ENCODE results near the gene UNC119B. TPM values are rescaled to one million over a fixed set of nuclear protein-coding genes. Genes with fewer than 3 reads are reported as not detected.
A peak's percentile ranks its signal among the peaks of the same experiment; 100 is the strongest.

The UNC119B gene
- total RNA-seq, 6 donors from 2014 or later = 18.8 to 28.7 (median 22.8) TPM

GRCh38 chr12:120688527-120689071 lies 21.7 kb upstream of the UNC119B start:
- 4 to 15% methylated on average over 6 of the region's 6 CpGs for WGBS, 2 donors
- DNase-seq = no peak

GRCh38 chr12:120689397-120690082 lies 20.7 kb upstream of the UNC119B start:
- ATAC-seq (ENCODE audit: low FRiP score in 2 of 2) (no peak), DNase-seq (no peak)
- Histone ChIP-seq H3K27me3 (no peaks in the 10 kb centered on the region), H3K27ac (peak overlapping the region in 1 of 4 donors; percentile 93), H3K4me3 (no peak overlapping the region), H3K4me1 (peaks cover 38 to 75% (median 50%) of the 10 kb centered on the region in 4 donors), H3K9me3 (no peaks in the 10 kb centered on the region), H3K36me3 (peaks cover 0 to 9% (median 7%) of the 10 kb centered on the region in 4 donors)
- 58 to 81% methylated on average over 4 to 6 of the region's 6 CpGs for WGBS, 2 donors
- TF ChIP-seq EP300 (IDR thresholded peaks at IDR 0.05) (no peak), POLR2A (IDR thresholded peaks at IDR 0.05) (no peak), CTCF (IDR thresholded peaks at IDR 0.05) (no peak), POLR2AphosphoS5 (IDR thresholded peaks at IDR 0.05) (no peak)

More at GRCh38 chr12:120688527-120689071, 21.7 kb upstream of the UNC119B start:
- no peaks in the 10 kb centered on the region for H3K27me3 ChIP-seq
- H3K27ac ChIP-seq = peak overlapping the region in 2 of 4 donors; percentile 91 to 93
- H3K9me3 ChIP-seq = no peaks in the 10 kb centered on the region
- H3K4me1 ChIP-seq = peaks cover 38 to 67% (median 50%) of the 10 kb centered on the region in 4 donors
- no peak for ATAC-seq (ENCODE audit: low FRiP score in 2 of 2)
- TF ChIP-seq POLR2AphosphoS5 (IDR thresholded peaks at IDR 0.05) (no peak), EP300 (IDR thresholded peaks at IDR 0.05) (no peak), CTCF (IDR thresholded peaks at IDR 0.05) (no peak), POLR2A (IDR thresholded peaks at IDR 0.05) (no peak)
- peak overlapping the region in 3 of 4 donors; percentile 68 to 96 (median 77) for H3K4me3 ChIP-seq
- H3K36me3 ChIP-seq = no peaks in the 10 kb centered on the region

GRCh38 chr12:120690083-120690450 lies 20.2 kb upstream of the UNC119B start:
- TF ChIP-seq EP300 (IDR thresholded peaks at IDR 0.05) = no peak
- TF ChIP-seq POLR2A (IDR thresholded peaks at IDR 0.05) = no peak
- TF ChIP-seq POLR2AphosphoS5 (IDR thresholded peaks at IDR 0.05) = no peak
- no peaks in the 10 kb centered on the region for H3K9me3 ChIP-seq
- no peaks in the 10 kb centered on the region for H3K27me3 ChIP-seq
- WGBS, 2 donors = 93 to 94% methylated on average over 2 of the region's 2 CpGs
- H3K4me3 ChIP-seq = no peak overlapping the region
- peaks cover 38 to 80% (median 50%) of the 10 kb centered on the region in 4 donors for H3K4me1 ChIP-seq
- ATAC-seq (ENCODE audit: low FRiP score in 2 of 2) = no peak
- H3K27ac ChIP-seq = no peak overlapping the region
- no peak for DNase-seq
- peaks cover 0 to 14% (median 13%) of the 10 kb centered on the region in 4 donors for H3K36me3 ChIP-seq

GRCh38 chr12:120690978-120691377 lies 19.3 kb upstream of the UNC119B start:
- DNase-seq = no peak
- H3K4me3 ChIP-seq = no peak overlapping the region

More at GRCh38 chr12:120690978-120691377, 19.3 kb upstream of the UNC119B start:
- Histone ChIP-seq H3K36me3 (peaks cover 5 to 23% (median 21%) of the 10 kb centered on the region in 4 donors), H3K27me3 (no peaks in the 10 kb centered on the region), H3K27ac (no peak overlapping the region), H3K9me3 (no peaks in the 10 kb centered on the region), H3K4me1 (peaks cover 33 to 74% (median 47%) of the 10 kb centered on the region in 4 donors)
- WGBS, 2 donors = 68 to 70% methylated on average over 3 of the region's 3 CpGs
- TF ChIP-seq POLR2A (IDR thresholded peaks at IDR 0.05) (no peak), EP300 (IDR thresholded peaks at IDR 0.05) (no peak), POLR2AphosphoS5 (IDR thresholded peaks at IDR 0.05) (no peak), CTCF (IDR thresholded peaks at IDR 0.05) (no peak)
- no peak for ATAC-seq (ENCODE audit: low FRiP score in 2 of 2)

Data from upper lobe of left lung (tissue), 6 donors.